Measurements from ENCODE around the gene MME. TPM values are rescaled to one million over a fixed set of nuclear protein-coding genes. Genes with fewer than 3 reads are reported as not detected.

MME gene
- total RNA-seq, 1 donor from 2014 or later = 83.5 TPM

- no peak for DNase-seq (ENCODE audit: low read depth)
- no peak overlapping the region for H3K4me3 ChIP-seq (ENCODE audit: low read depth, low read length)
- H3K36me3 ChIP-seq (ENCODE audit: control insufficient read depth, insufficient read depth, low read length) = no peaks in the 10 kb centered on the region
- no peak for TF ChIP-seq CTCF (IDR thresholded peaks at IDR 0.05; ENCODE audit: insufficient read depth, low read length, poor library complexity, severe bottlenecking)
- H3K27me3 ChIP-seq (ENCODE audit: control insufficient read depth, insufficient read depth, low read length) = no peaks in the 10 kb centered on the region
Measured at GRCh38 chr3:155037508-155038202, 42.5 kb upstream of the MME start.

GRCh38 chr3:155038203-155038554 is 41.9 kb upstream of the MME start:
- no peak for TF ChIP-seq CTCF (IDR thresholded peaks at IDR 0.05; ENCODE audit: insufficient read depth, low read length, poor library complexity, severe bottlenecking)
- Histone ChIP-seq H3K4me3 (ENCODE audit: low read depth, low read length) (no peak overlapping the region), H3K27me3 (ENCODE audit: control insufficient read depth, insufficient read depth, low read length) (no peaks in the 10 kb centered on the region), H3K36me3 (ENCODE audit: control insufficient read depth, insufficient read depth, low read length) (no peaks in the 10 kb centered on the region)
- DNase-seq (ENCODE audit: low read depth) = no peak

- DNase-seq (ENCODE audit: low read depth) = no peak
- Histone ChIP-seq H3K36me3 (ENCODE audit: control insufficient read depth, insufficient read depth, low read length) (no peaks in the 10 kb centered on the region), H3K4me3 (ENCODE audit: low read depth, low read length) (no peak overlapping the region), H3K27me3 (ENCODE audit: control insufficient read depth, insufficient read depth, low read length) (no peaks in the 10 kb centered on the region)
- TF ChIP-seq CTCF (IDR thresholded peaks at IDR 0.05; ENCODE audit: insufficient read depth, low read length, poor library complexity, severe bottlenecking) = no peak
Measured at GRCh38 chr3:155046935-155047334, 33.2 kb upstream of the MME start.

- no peak for DNase-seq (ENCODE audit: low read depth)
- TF ChIP-seq CTCF (IDR thresholded peaks at IDR 0.05; ENCODE audit: insufficient read depth, low read length, poor library complexity, severe bottlenecking) = no peak
Measured at GRCh38 chr3:155047672-155048071, 32.4 kb upstream of the MME start.

GRCh38 chr3:155049959-155050358 is 30.2 kb upstream of the MME start:
- H3K4me3 ChIP-seq (ENCODE audit: low read depth, low read length) = no peak overlapping the region
- DNase-seq (ENCODE audit: low read depth) = no peak
- no peaks in the 10 kb centered on the region for H3K36me3 ChIP-seq (ENCODE audit: control insufficient read depth, insufficient read depth, low read length)
- H3K27me3 ChIP-seq (ENCODE audit: control insufficient read depth, insufficient read depth, low read length) = no peaks in the 10 kb centered on the region
- no peak for TF ChIP-seq CTCF (IDR thresholded peaks at IDR 0.05; ENCODE audit: insufficient read depth, low read length, poor library complexity, severe bottlenecking)

More at GRCh38 chr3:155047672-155048071, 32.4 kb upstream of the MME start:
- H3K4me3 ChIP-seq (ENCODE audit: low read depth, low read length) = no peak overlapping the region
- H3K27me3 ChIP-seq (ENCODE audit: control insufficient read depth, insufficient read depth, low read length) = no peaks in the 10 kb centered on the region
- H3K36me3 ChIP-seq (ENCODE audit: control insufficient read depth, insufficient read depth, low read length) = no peaks in the 10 kb centered on the region

GRCh38 chr3:155052470-155052869 is 27.6 kb upstream of the MME start:
- no peak for DNase-seq (ENCODE audit: low read depth)
- no peak for TF ChIP-seq CTCF (IDR thresholded peaks at IDR 0.05; ENCODE audit: insufficient read depth, low read length, poor library complexity, severe bottlenecking)
- no peaks in the 10 kb centered on the region for H3K27me3 ChIP-seq (ENCODE audit: control insufficient read depth, insufficient read depth, low read length)
- H3K36me3 ChIP-seq (ENCODE audit: control insufficient read depth, insufficient read depth, low read length) = no peaks in the 10 kb centered on the region
- H3K4me3 ChIP-seq (ENCODE audit: low read depth, low read length) = no peak overlapping the region
